GM12878 (cell line): ENCODE data around the gene FAM78A. TPM values are rescaled to one million over a fixed set of nuclear protein-coding genes. Genes with fewer than 3 reads are reported as not detected.

Experiments
- CHD2 ChIP-seq: IDR thresholded peaks from 2 replicates; pipeline ENCODE4 v1.6.1; 2011; ENCODE audit warnings: low read depth, low read length, improper control_type of control experiment, borderline replicate concordance
- DPF2 ChIP-seq: fragments of 450-650 bp; IDR thresholded peaks from 2 replicates; pipeline ENCODE4 v1.6.1; 2017; ENCODE audit warnings: mild to moderate bottlenecking
- E2F8 ChIP-seq: fragments of 450-650 bp; IDR thresholded peaks from 2 replicates; pipeline ENCODE4 v1.6.1; 2018; ENCODE audit warnings: mild to moderate bottlenecking, low read depth, moderate library complexity; ENCODE audit not compliant: partially characterized antibody
- EGR1 ChIP-seq, 2 experiments: IDR thresholded peaks; 1 replicate in 1 of 2; 2 replicates in 1 of 2; pipeline ENCODE4 v1.6.1; 2011 to 2012; ENCODE audit warnings: low read depth in 2 of 2, low read length in 2 of 2, borderline replicate concordance in 1 of 2, mild to moderate bottlenecking in 1 of 2, moderate library complexity in 1 of 2
- HCFC1 ChIP-seq: fragments of 150-350 bp; IDR thresholded peaks from 2 replicates; pipeline ENCODE4 v1.6.1; 2014; ENCODE audit warnings: low read length
- HSF1 ChIP-seq: fragments of 150-350 bp; IDR thresholded peaks from 2 replicates; pipeline ENCODE4 v1.6.1; 2014; ENCODE audit warnings: mild to moderate bottlenecking, low read depth, low read length
- IKZF2 ChIP-seq, 2 experiments: fragments of 450-650 bp; IDR thresholded peaks; 2 replicates each; pipeline ENCODE4 v1.6.1; 2017; ENCODE audit warnings: mild to moderate bottlenecking in 2 of 2, moderate library complexity in 2 of 2
- MAX ChIP-seq: IDR thresholded peaks from 2 replicates; pipeline ENCODE4 v1.6.1; 2012; ENCODE audit warnings: low read depth, low read length, improper control_type of control experiment
- POLR2AphosphoS5 ChIP-seq: IDR thresholded peaks from 2 replicates; pipeline ENCODE4 v1.6.1; 2011; ENCODE audit warnings: mild to moderate bottlenecking, low read length, inconsistent platforms
- RELB ChIP-seq: fragments of 450-650 bp; IDR thresholded peaks from 2 replicates; pipeline ENCODE4 v1.6.1; 2017; ENCODE audit warnings: low read depth, mild to moderate bottlenecking, moderate library complexity
- RFX5 ChIP-seq: IDR thresholded peaks from 2 replicates; pipeline ENCODE4 v1.6.1; 2011; ENCODE audit warnings: low read depth, low read length, improper control_type of control experiment
- SMC3 ChIP-seq: IDR thresholded peaks from 2 replicates; pipeline ENCODE4 v1.6.1; 2011; ENCODE audit warnings: low read length, improper control_type of control experiment, borderline replicate concordance
- SUZ12 ChIP-seq: fragments of 200-600 bp; sonication (generic); IDR thresholded peaks from one replicate; pipeline ENCODE4 v1.6.1; 2018; ENCODE audit warnings: antibody characterized with exemption, mild to moderate bottlenecking; ENCODE audit not compliant: unreplicated experiment
- TARDBP ChIP-seq: IDR thresholded peaks from 2 replicates; pipeline ENCODE4 v1.6.1; 2016; ENCODE audit warnings: borderline replicate concordance
- ZBTB40 ChIP-seq: fragments of 450-650 bp; IDR thresholded peaks from 2 replicates; pipeline ENCODE4 v1.6.1; 2016; ENCODE audit warnings: mild to moderate bottlenecking, moderate library complexity, borderline replicate concordance
- ZNF207 ChIP-seq: fragments of 450-650 bp; IDR thresholded peaks from 2 replicates; pipeline ENCODE4 v1.6.1; 2014; ENCODE audit warnings: antibody characterized with exemption, mild to moderate bottlenecking, borderline replicate concordance
- polyA plus RNA-seq, 11 experiments: library from polyadenylated mRNA; depleted of rRNA in 4 of 11; unstranded in 6 of 11; stranded (reverse) in 5 of 11; fragments of >200 nt; fragmentation: Nextera tagmentation in 4 of 11; fragmentation: Illumina TruSeq in 1 of 11; extraction: Ambion mirVana in 4 of 11; extraction: Trizol in 1 of 11; gene quantifications; 1 replicate in 1 of 11; 2 replicates in 10 of 11; pipeline versions ENCODE4 v1.2.1 to v1.2.3, GENCODE V29; 2011 to 2016; ENCODE audit warnings: inconsistent platforms in 2 of 11, missing spikeins in 2 of 11, low read depth in 1 of 11
- total RNA-seq, 4 experiments: library from RNA; depleted of rRNA in 3 of 4; stranded (reverse); fragments of >200 nt in 3 of 4; fragmentation: Illumina TruSeq in 1 of 4; extraction: Trizol in 1 of 4; gene quantifications; 2 replicates each; pipeline versions ENCODE4 v1.2.1 to v1.2.3, GENCODE V29; 2013 to 2021

FAM78A gene
- total and polyA plus RNA-seq, 10 of the 15 experiments (the other 5 are each of a cell fraction or from before 2014, with no cell fraction given): 0.18 to 32.5 (median 12.2) TPM

GRCh38 chr9:131273146-131273855 is 3.0 kb downstream of the FAM78A start (continued):
- peak in 1 of 2 experiments; percentile 29; a peak in 1 of 3 replicates for TF ChIP-seq EGR1 (IDR thresholded peaks at IDR 0.05; ENCODE audit: borderline replicate concordance in 1 of 2, low read depth in 2 of 2, low read length in 2 of 2)
- no peak for TF ChIP-seq CHD2
- TF ChIP-seq SMC3: peak; percentile 21; the same call in 1 of the 2 replicates
- no peak for TF ChIP-seq TARDBP
- TF ChIP-seq ZBTB40: 0 out of 2 replicates have a peak, but pooled peaks have one; percentile 13
- 0 out of 2 replicates have a peak, but pooled peaks have one; percentile 36 for TF ChIP-seq ZNF207
- peak in 1 of 2 experiments; percentile 38; a peak in 3 of 4 replicates for TF ChIP-seq IKZF2 (IDR thresholded peaks at IDR 0.05)
- TF ChIP-seq HCFC1: no peak
- 0 out of 2 replicates have a peak, but pooled peaks have one; percentile 20 for TF ChIP-seq DPF2
- TF ChIP-seq SUZ12: no peak
- no peak for TF ChIP-seq E2F8
- TF ChIP-seq HSF1: no peak
- 0 out of 2 replicates have a peak, but pooled peaks have one; percentile 16 for TF ChIP-seq MAX
- TF ChIP-seq RFX5: no peak
- TF ChIP-seq POLR2AphosphoS5: no peak
- 0 out of 2 replicates have a peak, but pooled peaks have one; percentile 21 for TF ChIP-seq RELB
